HS-5 (cell line): ENCODE results near the gene COL12A1.

Experiments used
- DNase-seq: peaks from one replicate; pipeline ENCODE4 v3.0.0-alpha.2; 2012; ENCODE audit warnings: low read depth

Gene COL12A1

GRCh38 chr6:75205776-75206575 lies at the start of gene COL12A1:
Gene COL12A1 (minus strand): TSS chr6:75206053. CDS start chr6:75202792, 3,261 bp downstream.
- DNase-seq = peak; percentile 93

- no peak for DNase-seq
Observed at GRCh38 chr6:75250552-75250951, 44.7 kb upstream of the COL12A1 start.

GRCh38 chr6:75249837-75250236 lies 44.0 kb upstream of the COL12A1 start:
- no peak for DNase-seq

DNA sequence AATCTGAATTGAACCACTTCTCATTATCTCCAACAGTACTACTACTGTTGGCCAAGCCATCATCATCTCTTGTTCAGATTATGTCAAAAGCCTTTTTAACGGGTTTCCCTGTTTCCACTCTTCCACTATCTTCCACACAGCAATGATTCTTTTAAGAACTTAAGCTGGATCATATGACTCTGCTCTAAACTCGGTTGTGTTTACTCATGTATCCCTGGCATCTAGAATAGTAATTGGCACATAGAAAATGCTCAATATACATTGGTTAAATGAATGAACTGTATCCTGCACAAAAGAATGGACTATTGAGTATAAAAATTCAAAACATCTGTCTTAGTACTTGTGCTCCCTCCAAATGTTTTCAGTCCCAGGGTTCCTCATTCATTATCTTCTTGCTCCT lies 40.5 kb upstream of the COL12A1 start:
- DNase-seq = no peak

GRCh38 chr6:75244063-75244584 lies 38.3 kb upstream of the COL12A1 start:
- no peak for DNase-seq

DNA sequence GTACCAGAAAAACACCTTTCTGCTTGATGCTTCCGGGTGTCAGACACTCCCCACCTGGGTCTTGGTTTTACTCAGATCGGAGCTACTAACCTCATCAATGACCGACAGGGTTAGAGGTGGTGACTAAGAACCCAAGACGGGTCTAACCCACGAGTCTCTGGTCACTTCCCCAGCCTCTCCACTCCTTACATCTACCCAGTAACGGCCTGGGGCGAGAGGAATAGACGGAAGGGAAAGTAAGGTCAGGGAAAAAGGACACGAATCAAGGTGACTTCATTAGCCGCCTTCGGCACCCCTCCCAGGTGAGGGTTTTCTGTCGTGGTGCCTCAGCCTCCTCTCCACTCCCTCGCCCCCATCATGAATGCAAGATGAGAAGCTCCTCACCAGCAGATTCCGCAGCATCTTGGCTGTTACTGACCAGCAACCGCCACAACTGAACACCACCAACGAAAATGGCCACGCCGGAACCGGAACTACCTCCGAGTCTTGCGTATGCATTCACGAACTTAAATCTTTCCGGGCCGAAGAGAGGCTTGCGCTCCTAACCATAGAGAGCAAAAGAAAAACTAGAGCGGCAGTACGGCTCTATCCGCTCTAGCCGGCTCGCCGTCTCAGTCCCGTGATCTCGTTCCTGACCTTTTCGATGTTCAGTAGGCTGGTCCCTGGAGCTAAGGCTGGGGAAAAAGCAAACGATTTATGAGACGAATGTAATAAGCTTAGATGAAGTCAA lies 37.6 kb upstream of the COL12A1 start, which contains the start of gene COX7A2:
Gene COX7A2 (minus strand): TSS at position 469 of the 730 bp plus-strand sequence. CDS start 67 bp downstream, at position 402.
- DNase-seq = peak; percentile 86

- DNase-seq = no peak
Observed at GRCh38 chr6:75236630-75237029, 30.8 kb upstream of the COL12A1 start.

DNA sequence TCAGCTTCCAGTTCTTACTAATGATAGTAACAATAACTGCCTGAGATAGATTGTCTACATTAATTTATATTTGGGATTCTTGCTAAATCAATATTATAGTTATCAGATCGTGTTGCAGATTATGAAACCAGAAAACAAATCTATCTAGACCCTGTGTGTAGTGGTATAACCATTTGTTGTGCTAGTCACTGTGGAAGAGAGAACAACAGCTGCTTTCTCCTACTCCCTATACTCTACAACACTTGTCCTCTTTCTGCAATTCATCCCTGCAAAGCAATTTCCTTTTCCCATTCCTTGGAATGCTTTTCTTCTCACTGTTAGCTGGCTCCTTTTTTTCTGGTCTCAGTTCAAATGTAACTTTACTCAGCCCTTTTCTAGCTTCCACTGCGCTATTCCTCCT lies 29.4 kb upstream of the COL12A1 start:
- DNase-seq = no peak

DNA sequence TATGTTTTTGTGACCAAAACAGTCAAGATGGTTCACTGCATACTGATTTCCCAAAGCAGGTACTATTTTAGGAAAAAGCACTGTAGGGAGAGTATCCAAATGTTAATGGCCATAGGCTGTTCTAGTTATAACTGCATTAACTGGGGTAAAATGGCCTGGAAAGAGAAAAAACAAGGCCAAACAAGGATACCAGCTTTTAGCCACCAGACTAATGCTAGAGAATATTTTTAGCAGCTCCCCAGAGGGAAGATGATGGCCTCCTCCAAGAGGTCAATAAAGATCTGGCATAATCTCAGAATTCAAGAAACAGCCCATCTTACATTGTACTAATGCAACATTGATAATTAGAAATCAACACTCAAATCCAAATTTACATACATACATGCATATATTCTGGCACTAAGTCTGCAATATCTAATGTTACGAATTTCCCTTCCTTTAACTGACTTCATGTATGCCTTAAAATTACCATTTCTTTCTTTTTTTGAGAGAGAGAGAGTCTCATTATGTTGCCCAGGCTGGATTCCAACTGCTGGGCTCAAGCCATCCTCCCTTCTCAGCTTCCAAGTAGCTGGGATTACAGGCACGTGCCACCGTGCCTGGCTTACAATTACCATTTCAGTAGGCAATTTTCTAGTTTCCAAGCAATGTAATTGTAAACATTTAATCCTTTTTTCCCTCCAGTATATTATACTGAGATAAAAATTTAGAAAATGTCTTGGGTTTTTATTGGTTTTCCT lies 28.4 kb upstream of the COL12A1 start:
- no peak for DNase-seq

DNA sequence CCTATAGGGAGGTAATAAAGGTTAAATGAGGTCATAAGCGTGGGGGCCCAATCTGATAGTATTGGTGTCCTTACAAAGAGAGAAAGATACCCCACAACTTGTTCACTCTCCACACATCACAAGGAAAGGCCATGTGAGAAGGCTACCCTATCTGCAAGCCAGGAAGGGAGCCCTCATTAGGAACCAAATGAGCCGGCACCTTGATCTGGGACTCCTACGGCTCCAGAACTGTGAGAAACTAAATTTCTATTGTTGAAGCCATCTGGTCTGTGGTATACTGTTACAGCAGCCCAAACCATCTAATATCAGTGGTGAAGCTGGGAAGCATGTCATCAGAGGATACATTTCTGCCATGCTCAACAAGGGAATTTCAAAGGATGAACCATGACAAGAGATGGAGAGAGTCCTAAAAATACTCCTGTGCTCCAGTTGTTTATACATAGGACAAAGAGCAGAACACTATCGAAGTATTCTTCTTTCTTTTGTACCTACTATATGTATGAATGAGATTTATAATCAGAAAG lies 27.3 kb upstream of the COL12A1 start:
- DNase-seq = no peak

DNA sequence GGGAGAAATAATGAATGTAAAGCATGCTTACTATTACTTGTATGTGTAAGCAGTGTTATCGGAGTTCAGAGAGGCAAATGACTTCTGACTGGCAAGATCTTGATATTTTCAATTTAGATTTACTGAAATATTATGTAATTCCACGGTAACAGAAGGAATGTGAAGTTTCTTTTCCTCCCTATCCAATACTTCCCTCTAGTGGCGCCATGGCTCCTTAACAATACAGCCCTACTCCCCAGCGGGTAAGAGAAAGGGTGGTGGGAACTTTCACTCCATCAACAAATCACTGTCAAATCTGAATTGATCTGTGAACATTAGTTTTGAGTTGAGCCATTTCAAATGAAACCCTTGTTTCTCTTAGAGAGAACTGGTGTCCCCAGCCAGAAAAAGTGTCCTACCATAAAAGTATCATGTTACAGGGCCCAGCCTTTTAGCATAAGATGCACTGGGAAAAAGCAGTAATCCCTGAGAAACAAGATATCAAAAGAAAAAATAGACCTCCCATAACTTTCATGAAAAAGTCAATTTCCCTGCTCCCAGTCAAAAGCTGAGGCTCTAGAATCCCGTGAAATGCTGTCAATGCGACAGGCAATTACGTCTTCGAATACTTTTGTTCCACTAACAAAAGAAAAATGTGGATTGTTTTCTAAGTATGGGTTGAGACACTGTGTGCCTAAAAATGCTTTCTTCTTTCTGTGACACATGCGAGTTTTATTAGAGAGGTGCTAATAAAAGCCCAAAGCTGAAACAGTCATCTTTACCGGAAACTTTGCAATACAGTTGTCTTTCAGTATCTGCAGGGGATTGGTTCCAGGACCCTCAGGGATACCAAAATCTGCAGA lies 24.9 kb upstream of the COL12A1 start:
- no peak for DNase-seq

GRCh38 chr6:75224303-75224926 lies 18.6 kb upstream of the COL12A1 start:
- DNase-seq = no peak

DNA sequence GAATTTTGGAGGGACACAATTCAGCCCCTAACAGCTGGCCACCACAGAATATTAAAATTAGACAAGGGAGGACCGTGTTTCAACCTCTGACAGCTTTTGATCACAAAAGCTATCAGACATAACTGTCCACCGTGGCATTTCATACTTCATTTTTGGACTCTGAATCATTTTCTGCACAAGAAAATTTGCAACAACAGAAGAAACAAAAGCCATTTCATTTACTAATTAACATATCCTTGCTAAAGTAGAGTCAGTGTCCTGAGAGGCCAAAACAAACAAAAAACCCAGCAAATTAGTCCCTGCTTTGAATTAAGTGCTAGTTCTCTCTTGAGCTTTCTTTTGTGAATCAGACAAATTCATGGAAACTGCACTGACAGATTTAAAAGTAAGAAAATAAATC lies 17.6 kb upstream of the COL12A1 start:
- no peak for DNase-seq

DNA sequence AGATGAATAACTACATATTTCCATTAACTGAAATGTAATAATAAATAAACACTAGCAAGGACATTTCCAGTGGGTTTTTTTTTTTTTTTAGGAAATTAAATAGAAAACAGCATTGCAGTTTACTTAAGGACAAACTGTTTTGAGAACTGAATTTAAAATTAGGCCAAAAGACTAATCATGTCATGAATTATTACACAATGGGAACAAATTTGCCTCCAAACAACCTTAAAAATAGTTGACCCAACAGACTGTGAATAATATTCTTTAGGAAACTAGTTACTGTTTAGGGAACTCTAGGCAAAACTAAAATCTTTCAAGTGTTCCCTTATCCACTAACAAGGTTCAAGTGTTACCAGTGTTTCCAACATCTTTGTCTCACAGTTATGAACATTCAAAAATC lies 16.4 kb upstream of the COL12A1 start:
- no peak for DNase-seq

DNA sequence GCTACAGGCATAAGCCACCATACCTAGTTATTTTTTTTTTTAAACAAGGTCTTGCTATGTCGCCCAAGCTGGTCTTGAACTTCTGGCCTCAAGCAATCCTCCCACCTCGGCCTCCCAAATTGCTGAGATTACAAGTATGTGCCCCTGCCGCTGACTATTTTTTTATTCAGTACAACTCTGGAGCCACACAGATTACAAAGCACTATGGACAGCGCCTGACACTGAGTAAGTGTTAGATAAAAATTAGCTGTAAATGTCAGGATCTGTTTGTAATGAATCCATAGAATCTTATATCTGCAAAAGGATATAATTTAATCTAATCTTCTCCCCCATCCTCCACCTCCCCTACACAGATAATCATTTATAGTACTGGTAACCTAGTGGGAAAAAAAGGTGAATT lies 15.3 kb upstream of the COL12A1 start:
- no peak for DNase-seq

DNA sequence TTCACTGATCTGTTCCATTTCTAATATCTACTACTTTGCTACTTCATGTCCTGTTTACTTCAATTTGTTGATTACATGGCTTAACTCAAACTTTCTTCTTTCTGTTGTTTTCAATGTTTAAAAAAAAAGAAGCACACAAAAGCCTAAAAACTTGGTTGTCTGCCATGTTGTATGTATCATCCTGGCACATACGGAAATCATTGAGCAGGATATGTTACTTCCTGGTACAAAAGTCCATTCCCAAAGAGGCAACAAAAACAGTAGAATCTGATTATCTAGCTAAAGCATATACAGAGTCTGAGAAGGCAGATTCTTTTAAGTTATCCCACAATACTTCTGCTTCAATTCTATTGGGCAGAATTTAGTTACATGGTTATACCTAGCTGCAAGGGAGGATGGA lies 14.5 kb upstream of the COL12A1 start:
- no peak for DNase-seq

DNA sequence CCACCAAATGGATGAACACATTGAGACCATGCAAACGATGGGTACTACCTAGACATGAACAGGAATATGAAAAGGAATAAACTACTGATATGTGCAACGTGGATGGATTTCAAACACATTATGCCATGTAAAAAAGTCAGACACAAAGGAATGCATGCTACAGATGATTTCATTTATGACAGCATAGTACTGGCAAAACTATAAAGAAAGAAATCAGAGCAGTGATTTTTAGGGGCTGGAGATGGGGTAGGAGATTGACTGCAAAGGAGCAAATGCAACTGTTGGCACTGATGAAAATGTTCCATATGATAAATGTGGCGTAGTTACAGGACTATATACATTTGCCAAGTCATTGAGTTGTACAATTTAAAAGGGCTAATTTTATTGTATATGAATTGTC lies 13.4 kb upstream of the COL12A1 start:
- DNase-seq = no peak

- no peak for DNase-seq
Observed at GRCh38 chr6:75217193-75217592, 11.3 kb upstream of the COL12A1 start.

DNA sequence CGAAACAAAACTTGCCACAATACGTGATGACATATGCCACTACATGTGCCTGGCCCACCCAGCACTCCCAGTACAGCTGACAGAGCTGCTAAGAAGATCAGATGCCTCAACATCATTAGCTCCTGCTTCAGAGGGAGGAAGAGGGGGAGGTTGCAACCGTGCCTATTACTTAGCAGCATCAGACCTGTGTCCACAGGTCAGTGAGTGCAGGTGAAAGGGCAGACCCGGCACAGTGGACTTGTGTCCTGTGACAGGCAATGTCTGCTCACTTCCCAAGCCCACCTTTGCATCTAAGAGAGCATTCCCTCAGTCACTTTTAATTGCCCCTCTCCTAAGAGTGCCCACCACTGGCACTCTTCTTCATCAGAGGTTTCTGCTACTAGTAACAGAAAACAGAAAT lies 9.4 kb upstream of the COL12A1 start:
- DNase-seq = no peak

DNA sequence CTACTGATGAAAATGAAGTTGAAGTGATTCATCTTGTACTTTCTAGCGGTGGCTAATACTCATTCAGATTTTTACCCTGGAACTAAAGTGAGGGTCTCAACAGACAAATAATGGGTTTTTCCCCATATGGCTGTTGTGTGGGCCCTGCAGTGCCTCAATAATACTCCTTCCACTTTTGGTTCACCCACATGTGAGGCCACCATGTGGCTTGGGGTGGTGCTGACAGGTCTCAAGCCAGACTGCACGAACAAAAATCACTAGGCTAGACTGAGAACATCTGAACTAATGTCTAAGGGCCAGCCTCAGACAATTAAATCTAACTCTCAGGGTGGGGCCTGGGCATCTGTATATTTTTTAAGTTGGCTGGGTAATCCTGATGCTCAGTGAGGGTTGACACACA lies 7.9 kb upstream of the COL12A1 start:
- no peak for DNase-seq

- DNase-seq = no peak
Observed at GRCh38 chr6:75213112-75213511, 7.3 kb upstream of the COL12A1 start.
